Neural progenitor cell (in vitro differentiated cells): ENCODE data around the gene CSRP3.

Source experiments
- CTCF ChIP-seq: fragments of 200-600 bp; sonication (generic); IDR thresholded peaks from 2 replicates; pipeline ENCODE4 v1.5.1; 2017; ENCODE audit warnings: antibody characterized with exemption, mild to moderate bottlenecking
- EZH2 ChIP-seq: fragments of 200-600 bp; sonication (generic); IDR thresholded peaks from 2 replicates; pipeline ENCODE4 v1.6.1; 2017; ENCODE audit warnings: antibody characterized with exemption, mild to moderate bottlenecking, moderate library complexity

GRCh38 chr11:19204836-19205235 is 3.1 kb upstream of the CSRP3 start:
- TF ChIP-seq EZH2 (no peak), CTCF (no peak)
